GM20431 (cell line): ENCODE results near the gene MAPK1.
"Not testable (repeated sequence)": the region's sequence is repeated elsewhere in the genome, so short reads cannot be mapped to it uniquely, and the experiment has no call there.

Experiments
- in situ Hi-C: fragments of 300-500 bp; cut with MseI, MboI; formaldehyde crosslinking; loops from one replicate; pipeline ENCODE4 v1.15.0; 2020; ENCODE audit warnings: low sequenced_read_pairs; ENCODE audit not compliant: unreplicated experiment

Gene MAPK1

DNA sequence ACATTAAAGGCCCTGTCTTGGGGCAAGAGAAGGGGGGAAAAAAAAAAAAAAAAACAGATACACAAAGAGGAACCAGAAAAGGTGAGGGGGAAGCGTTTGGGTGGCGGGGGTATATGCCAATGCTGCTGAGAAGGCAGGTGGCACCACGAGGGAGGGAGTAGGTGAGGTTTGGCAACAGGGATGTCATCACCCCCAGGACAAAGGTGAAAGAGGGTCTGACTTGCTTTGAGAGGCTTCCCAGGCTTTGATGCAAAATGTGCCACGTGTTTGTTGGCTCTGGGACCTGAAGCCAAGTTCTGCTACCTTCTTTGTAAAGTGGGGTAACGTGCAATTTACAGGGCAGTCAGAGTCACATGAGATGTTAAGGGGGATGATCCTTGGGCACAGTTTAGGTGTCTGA, 135.9 kb downstream of the MAPK1 start:
- in situ Hi-C loops: no loop called here

DNA sequence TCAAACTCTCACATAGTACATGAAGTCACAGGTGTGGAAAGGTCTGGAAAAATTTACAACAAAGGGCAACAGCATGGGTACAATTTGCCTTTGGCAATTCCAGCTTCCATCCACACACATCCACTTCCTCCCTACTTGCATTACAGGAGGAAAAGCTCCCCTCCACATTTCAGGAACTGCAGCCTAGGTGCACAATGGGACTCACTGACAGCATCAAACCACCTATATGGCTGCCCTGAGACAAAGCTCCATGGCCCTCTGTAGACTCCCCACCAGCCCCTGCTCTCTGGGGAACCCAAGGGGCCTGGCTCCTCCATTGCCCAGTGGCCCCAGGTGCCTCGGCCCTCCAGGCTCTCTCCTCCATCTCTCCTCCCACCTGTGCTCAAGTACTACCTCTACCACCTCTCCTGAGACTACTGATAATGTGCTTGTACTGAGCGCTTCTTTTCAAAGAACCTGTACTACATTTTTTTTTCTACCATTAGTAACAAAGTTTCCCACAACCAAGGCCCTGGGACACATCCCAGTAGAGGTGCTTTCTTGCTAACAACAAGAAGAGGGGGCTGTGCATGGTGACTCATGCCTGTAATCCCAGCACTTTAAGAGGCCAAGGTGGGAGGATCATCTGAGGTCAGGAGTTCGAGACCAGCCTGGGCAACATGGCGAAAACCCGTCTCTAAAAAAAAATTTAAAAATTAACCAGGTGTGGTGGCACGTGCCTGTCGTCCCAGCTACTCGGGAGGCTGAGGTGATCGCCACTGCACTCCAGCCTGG, 136.7 kb downstream of the MAPK1 start:
- in situ Hi-C loops: no loop called here

DNA sequence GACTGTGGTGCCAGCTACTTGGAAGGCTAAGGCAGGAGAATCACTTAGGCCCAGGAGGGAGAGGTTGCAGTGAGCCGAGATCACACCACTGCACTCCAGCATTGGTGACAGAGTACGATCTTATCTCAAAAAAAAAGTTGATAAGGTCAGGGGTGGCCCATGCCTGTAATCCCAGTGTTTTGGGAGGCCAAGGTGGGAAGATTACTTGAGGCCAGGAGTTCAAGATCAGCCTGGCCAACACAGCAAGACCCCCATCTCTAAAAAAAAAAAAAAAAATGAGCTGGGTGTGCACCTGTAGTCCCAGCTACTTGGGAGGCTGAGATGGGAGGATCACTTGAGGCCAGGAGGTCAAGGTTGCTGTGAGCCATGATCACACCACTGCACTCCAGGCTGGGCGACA, 138.3 kb downstream of the MAPK1 start:
- in situ Hi-C loops: not testable (repeated sequence)

DNA sequence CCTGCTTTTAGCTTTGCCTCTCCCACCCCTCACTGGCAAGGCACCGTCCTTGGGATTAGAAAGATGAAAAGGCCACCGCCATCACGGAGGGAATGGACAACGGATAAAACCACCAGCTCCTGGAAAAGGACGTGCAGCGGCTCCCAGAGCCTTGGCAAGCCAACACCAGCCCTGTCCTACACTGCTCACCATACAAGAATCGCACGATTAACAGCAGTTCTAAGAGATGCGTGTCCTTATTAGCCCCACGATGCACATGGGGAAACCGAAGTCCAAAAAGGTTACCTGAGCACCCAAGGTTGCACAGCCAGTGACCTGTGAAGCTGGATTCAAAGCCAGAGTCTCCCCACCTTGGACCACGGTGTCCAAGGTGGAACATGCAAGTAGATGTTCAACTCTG, 139.2 kb downstream of the MAPK1 start:
- in situ Hi-C loops: no loop called here

DNA sequence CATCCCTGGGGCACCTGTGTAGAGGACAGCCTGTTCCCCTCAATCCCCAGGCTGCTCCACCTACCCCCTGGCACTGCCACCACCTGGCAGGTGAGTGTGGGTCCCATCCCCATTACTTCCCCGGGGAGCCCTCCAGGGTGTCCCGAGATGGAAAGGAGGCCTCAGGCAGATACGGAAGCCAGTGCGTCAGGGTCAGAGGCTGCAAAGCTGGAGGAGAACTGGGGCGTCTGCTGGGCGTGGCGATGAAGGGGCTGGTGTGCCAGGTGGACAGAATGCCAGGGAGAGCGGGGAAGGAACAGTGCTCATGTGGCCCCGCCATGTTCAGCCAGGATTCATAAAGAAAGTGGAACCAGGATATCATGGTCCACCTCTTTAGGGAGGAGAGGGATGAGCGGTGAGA, 139.7 kb downstream of the MAPK1 start:
- in situ Hi-C loops: no loop called here

DNA sequence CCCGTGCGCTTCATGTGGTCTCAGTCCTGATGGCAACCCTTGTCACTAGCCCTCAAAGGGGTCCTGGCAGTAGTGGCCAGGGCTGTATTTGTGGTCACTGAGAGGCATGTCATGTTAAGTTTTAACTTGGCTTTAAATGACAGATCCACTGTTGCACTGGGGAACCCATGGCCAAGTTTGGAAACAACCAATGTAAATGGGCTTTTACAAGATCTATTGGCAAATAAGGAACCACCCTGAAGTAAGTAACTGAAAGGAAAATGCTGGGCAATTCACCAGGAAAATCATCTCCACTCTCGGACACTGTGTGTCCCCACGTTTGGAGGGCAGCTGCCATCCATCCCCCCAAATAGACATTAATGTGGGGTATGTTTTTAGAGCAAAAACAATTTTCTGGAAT, 140.3 kb downstream of the MAPK1 start:
- in situ Hi-C loops: no loop called here

DNA sequence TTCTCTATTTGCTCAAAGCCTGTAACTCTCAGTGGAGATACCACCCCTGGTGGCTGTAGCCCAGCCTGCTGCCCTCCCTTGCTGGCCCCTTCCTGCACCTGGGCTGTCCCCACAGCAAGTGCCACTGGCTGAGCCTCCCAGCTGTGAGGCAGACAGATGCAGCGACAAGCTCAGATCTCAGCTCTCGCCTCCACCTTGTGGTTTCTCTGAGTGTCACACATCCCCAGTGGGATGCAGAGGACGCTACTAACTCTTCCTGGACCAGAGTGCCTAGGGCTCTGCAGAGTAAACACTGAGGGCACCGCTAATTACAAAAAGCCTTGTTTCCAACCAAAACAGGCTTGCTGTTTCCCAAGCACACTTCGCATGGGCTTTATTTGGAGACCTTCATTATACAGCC, 140.8 kb downstream of the MAPK1 start:
- in situ Hi-C loops: no loop called here

DNA sequence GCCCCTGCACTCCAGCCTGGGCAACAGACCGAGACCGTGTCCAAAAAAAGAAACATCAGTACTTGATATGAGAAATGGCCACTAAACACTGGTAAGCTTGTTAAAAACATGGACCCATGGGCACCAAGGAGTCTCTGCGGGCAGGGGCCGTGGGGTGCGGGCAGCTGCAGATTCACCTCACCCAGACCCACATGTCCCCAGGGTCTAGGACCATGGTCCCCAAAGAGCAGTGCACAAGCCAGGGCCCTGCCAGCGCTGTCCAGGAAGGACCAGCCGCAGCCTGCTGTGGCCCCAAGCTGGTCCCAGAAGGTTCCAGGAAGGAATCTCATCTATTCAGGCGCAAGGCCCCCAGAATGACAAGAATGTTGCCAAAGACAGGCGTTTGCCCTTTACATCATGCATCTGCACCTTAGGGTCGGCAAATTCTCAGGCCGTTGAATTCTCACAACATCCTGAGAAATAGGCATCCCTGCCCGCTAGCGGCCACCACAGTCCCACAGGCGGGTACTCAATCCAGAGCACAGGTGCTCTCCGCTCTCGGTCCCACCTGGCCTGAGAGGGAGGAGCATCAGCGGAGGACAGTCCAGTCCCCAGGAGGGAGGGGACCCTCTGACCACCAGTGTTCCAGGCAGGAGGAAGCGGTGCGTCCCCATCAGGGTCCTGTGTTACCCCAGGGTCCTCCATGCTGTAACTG, 141.3 kb downstream of the MAPK1 start:
- in situ Hi-C loops: no loop called here

DNA sequence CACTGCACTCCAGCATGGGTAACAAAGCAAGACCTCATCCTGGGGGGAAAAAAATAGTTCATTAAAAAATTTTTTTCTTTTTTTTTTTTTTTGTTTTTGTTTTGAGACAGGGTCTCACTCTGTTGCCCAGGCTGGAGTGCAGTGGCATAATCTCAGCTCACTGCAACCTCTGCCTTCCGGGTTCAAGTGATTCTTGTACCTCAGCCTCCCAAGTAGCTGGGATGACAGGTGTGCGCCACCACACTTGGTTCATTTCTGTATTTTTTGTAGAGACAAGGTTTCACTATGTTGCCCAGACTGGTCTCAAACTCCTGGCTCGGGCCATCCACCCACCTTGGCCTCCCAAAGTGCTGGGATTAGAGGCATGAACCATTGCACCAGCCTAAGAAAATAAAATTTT, 142.9 kb downstream of the MAPK1 start:
- in situ Hi-C loops: not testable (repeated sequence)

DNA sequence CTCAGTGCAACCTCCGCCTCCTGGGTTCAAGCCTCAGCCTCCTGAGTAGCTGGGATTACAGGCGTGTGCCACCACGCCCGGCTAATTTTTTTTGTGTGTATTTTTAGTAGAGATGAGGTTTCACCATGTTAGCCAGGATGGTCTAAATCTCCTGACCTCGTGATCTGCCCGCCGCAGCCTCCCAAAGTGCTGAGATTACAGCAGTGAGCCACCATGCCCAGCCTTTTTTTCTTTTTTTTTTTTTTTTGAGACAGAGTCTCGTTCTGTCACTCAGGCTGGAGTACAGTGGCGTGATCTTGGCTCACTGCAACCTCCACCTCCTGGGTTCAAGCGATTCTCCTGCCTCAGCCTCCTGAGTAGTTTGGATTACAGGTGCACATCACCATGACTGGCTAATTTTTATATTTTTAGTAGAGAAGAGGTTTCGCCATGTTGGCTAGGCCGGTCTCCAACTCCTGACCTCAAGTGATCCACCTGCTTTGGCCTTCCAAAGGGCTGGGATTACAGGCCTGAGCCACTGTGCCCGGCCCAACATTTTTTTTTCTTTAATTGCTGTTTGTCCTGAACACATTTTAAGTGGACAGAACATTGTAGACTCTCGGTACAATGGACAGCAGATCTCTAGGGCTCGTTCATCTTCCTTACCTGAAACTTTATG, 146.1 kb downstream of the MAPK1 start:
- in situ Hi-C loops: not testable (repeated sequence)

DNA sequence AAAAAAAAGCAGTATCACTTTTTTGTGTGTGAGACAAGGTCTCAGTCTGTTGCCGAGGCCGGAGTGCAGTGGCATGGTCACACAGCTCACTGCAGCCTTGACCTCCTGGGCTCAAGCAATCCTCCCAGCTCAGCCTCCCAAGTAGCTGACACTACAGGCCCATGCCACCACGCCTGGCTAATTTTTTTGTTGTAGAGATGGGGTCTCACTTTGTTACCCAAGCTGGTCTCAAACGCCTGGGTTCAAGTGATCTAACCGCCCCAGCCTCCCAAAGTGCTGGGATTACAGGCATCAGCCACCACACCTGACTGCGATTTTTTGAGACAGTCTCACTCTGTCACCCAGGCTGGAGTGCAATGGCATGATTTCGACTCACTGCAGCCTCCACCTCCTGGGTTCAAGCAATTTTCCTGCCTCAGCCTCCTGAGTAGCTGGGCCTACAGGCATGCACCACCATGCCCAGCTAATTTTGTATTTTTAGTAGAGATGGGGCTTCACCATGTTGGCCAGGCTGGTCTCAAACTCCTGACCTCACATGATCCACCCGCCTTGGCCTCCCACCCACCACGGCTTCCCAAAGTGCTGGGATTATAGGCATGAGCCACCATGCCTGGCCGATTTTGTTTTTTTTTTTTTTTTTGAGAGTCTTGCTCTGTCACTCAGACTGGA, 147.1 kb downstream of the MAPK1 start:
- in situ Hi-C loops: not testable (repeated sequence)

DNA sequence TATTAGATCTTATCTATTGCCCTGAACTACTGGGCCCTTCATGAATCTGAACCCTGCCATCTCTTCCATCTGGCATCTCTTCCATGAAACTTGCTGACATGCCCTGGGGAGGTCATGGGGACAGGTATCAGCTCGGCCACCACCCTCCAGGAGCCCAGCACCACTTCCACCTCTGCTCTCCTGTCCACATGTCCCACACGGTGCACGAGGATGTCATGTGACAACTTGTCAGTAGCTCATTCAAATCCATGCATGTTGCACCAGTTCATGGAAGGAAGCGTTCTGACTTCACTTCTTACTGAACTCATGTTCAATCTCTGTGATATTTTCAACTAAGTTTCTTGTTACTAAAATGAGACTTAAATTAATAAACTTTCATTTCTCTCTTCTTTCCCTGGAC, 148.4 kb downstream of the MAPK1 start:
- in situ Hi-C loops: loop anchor here (10.0 kb wide), 1 partner anchor 226 kb away; no protein-coding TSS in a partner anchor

DNA sequence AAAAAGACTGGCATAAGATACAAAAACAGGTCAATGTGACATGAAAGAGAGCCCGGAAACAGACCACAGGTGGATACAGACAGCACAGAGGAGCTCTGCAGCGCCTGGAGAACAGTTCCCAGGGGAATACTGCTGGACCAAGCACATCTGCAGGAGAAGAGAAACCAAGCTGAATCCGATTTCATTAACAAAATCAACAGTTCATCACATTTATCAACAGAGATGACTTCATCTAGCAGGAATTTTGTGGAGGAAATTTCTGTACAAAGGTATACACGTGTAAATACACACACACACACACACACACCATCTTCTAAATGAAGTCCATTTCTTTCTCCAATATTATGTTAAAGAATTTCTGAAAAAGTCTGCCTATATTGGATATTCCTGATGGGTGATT, 148.9 kb downstream of the MAPK1 start:
- in situ Hi-C loops: loop anchor here (10.0 kb wide), 1 partner anchor 226 kb away; no protein-coding TSS in a partner anchor

DNA sequence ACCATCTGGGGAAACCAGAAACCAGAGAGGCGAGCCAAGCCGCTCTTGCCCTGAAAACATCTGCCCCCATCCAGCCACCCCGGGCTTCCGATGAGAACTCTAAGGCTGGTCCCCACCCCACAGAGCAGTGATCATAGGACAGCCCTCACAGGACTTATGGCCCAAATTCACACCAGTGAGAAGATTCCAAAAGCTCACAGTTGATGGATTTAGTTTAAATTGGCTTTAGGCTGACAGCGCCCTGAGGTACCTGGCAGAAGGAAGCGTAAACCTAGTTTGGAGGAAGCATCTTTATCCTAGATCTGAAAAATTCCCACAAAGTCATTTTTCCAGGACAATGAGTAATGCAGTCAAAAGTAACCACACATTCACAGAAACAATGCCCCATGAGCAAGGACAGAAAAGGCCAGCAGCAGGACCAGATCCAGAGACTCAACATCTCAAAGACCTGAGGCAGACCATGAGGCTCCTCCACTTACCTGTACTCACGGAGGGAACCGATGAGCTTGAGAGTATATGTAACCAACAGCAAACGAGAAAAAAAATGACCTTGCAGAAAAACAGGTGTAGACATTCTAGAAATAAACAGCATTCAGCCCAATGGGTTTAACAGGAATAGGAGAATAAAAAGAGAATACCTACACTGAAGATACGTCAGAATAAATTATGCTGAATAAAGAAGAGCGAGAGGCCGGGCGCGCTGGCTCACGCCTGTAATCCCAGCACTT, 150.9 kb downstream of the MAPK1 start:
- in situ Hi-C loops: loop anchor here (10.0 kb wide), 1 partner anchor 228 kb away; no protein-coding TSS in a partner anchor

DNA sequence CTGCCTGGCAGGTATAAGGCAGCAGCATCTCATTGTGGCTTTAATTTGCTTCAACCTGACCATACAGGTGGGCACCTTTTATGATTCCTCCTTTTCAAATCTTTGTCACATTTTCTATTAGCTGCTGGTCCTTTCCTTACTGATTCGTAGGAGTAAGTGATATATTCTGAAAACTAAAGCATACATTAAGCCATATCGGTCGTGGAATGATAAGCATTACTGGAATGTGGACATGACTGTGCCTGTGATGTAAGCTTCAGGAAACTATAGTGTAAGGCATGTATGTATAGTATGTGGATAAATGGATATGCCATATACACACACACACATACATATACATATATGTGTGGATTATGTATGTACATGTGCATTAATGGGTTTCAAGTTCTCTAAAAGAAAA, 152.7 kb downstream of the MAPK1 start:
- in situ Hi-C loops: loop anchor here (10.0 kb wide), 1 partner anchor 230 kb away; no protein-coding TSS in a partner anchor

DNA sequence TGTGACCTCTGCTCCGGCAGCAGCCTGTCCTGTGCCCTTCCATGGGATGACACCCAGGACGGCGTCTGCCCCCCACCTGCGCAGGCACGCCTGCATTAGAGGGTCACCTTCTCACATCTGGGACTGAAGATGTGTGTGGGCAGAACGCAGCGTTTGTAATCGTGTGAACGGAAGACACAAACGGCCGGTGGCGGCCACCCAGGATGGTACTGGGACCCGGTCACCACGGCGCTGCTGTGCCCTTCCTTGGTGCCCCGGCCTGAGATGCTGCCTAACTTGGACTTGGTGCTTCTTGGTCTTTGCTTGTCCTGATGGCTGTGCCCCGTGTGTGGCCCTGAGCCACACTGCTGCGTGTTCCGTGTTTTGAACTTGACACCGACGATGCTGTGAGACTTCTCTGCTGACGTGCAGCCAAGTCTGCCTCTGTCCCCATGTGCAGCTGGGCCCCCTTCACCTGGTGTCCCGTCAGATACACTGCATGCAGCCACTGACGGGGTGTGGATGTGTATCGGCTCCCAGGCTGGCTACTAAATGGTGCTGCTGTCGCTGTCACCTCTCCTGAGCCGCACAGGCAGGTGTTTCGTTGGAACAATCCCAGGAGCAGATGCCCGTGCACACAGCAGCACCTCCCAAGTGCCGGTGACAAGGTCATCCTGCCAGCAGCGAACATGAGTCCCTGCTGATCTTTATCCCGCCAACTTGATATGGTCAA, 153.2 kb downstream of the MAPK1 start:
- in situ Hi-C loops: loop anchor here (10.0 kb wide), 1 partner anchor 231 kb away; no protein-coding TSS in a partner anchor

DNA sequence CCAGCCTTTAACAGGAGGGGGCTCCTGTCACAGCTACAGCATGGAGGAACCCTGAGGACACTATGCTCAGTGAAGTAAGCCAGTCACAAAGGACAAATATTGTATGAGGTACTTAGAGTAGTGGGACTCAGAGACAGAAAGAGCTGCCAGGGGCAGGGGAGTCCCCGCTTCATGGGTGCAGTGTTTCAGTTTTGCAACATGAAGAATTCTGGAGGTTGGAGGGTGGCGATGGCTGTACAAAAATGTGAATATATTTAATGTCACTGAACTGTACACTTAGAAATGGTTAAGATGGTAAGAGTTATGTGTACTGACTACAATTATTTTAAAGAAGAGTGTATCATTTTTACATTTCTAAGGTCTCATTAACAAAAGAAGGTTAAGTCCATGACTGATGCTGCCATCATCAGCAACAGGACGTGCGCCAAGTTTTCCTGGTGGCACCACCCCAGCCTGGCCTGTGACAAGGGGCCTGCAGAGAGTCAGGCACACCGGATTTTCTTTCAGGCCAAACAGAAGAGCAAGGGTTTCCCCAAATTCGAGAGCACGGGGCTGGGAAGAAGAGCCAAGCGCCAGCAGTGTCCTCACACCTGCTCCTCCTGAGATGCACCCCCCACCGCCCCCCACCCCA, 153.9 kb downstream of the MAPK1 start:
- in situ Hi-C loops: loop anchor here (10.0 kb wide), 1 partner anchor 231 kb away; no protein-coding TSS in a partner anchor

DNA sequence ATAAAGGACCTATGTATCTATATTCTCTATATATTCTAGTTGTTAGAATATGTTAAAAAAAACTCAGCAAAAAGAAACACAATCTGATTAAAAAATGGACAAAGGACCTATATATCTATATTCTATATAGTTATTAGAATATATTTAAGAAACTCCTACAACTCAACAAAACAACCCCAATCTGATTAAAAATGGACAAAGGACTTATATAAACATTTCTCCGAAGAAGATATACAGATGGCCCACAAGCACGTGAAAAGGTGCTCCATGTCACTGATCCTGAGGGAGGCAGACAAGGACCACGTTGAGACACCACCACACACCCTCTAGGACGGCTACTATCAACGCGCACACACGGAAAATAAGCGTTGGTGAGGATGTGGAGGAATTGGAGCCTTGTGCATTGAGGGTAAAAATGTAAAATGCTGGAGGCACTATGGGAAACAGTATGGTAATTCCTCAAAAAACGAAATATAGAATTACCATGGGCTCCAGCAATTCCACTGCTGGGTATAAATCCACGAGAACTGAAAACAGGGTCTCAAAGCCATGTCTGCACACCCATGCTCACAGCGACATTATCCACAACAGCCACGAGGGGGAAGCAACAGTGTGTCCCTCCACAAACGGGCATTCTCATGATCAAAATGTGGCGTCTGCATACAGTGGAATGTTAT, 154.6 kb downstream of the MAPK1 start:
- in situ Hi-C loops: loop anchor here (10.0 kb wide), 1 partner anchor 232 kb away; no protein-coding TSS in a partner anchor
